Left ventricle myocardium inferior (tissue), 1 donor: ENCODE data around the gene NOS1. TPM values are rescaled to one million over a fixed set of nuclear protein-coding genes. Genes with fewer than 3 reads are reported as not detected.
"Not testable (repeated sequence)": the region's sequence is repeated elsewhere in the genome, so short reads cannot be mapped to it uniquely, and the experiment has no call there.

ENCODE experiments used
- DNase-seq: peaks from one replicate; pipeline ENCODE4 v3.0.0-alpha.2; 2020
- H3K27ac ChIP-seq: fragments of 200-600 bp; replicated peaks from 2 replicates; pipeline ENCODE4 v1.8.0; 2021
- H3K27me3 ChIP-seq: fragments of 200-600 bp; 2 replicates; pipeline ENCODE4 v1.8.0; 2021; ENCODE audit warnings: low read depth
- H3K36me3 ChIP-seq: fragments of 200-600 bp; 2 replicates; pipeline ENCODE4 v1.8.0; 2021
- H3K4me1 ChIP-seq: fragments of 200-600 bp; 2 replicates; pipeline ENCODE4 v1.8.0; 2021
- H3K4me3 ChIP-seq: fragments of 200-600 bp; 2 replicates; pipeline ENCODE4 v1.8.0; 2021; ENCODE audit warnings: mild to moderate bottlenecking, moderate library complexity
- H3K9me3 ChIP-seq: fragments of 200-600 bp; replicated peaks from 2 replicates; pipeline ENCODE4 v1.8.0; 2021
- intact Hi-C: fragments of 100-400 bp; cut with micrococcal nuclease; formaldehyde crosslinking; loops from one replicate; pipeline ENCODE4 v1.11.0; 2022
- total RNA-seq: library from RNA; stranded (reverse); fragmentation: NEBNext Ultra II Directional; extraction: Animal tissue kit (Norgen Biotek cat#: 25700); gene quantifications from one replicate; pipeline ENCODE4 v1.2.1, GENCODE V29; 2021
- TF ChIP-seq, protein P1 (sequence below): fragments of 200-600 bp; IDR thresholded peaks from 2 replicates; pipeline ENCODE4 v1.8.0; 2021; ENCODE audit warnings: antibody characterized with exemption, mild to moderate bottlenecking, borderline replicate concordance
- donor health status: DM: no; HTN: yes; CAD: no; lungs with severe emphysema.

NOS1 gene
- total RNA-seq, 1 donor from 2014 or later, result 0.22 TPM

GRCh38 chr12:117225179-117225578 is 136.2 kb downstream of the NOS1 start:
- no peak overlapping the region for H3K4me3 ChIP-seq
- intact Hi-C loops, result no loop called here
- H3K9me3 ChIP-seq, result no peaks in the 10 kb centered on the region
- no peaks in the 10 kb centered on the region for H3K36me3 ChIP-seq
- H3K27me3 ChIP-seq, result peaks cover 72% of the 10 kb centered on the region
- no peak overlapping the region for H3K27ac ChIP-seq
- TF ChIP-seq, protein P1, sequence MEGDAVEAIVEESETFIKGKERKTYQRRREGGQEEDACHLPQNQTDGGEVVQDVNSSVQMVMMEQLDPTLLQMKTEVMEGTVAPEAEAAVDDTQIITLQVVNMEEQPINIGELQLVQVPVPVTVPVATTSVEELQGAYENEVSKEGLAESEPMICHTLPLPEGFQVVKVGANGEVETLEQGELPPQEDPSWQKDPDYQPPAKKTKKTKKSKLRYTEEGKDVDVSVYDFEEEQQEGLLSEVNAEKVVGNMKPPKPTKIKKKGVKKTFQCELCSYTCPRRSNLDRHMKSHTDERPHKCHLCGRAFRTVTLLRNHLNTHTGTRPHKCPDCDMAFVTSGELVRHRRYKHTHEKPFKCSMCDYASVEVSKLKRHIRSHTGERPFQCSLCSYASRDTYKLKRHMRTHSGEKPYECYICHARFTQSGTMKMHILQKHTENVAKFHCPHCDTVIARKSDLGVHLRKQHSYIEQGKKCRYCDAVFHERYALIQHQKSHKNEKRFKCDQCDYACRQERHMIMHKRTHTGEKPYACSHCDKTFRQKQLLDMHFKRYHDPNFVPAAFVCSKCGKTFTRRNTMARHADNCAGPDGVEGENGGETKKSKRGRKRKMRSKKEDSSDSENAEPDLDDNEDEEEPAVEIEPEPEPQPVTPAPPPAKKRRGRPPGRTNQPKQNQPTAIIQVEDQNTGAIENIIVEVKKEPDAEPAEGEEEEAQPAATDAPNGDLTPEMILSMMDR, result no peak
- no peak for DNase-seq
- H3K4me1 ChIP-seq, result no peaks in the 10 kb centered on the region

DNA sequence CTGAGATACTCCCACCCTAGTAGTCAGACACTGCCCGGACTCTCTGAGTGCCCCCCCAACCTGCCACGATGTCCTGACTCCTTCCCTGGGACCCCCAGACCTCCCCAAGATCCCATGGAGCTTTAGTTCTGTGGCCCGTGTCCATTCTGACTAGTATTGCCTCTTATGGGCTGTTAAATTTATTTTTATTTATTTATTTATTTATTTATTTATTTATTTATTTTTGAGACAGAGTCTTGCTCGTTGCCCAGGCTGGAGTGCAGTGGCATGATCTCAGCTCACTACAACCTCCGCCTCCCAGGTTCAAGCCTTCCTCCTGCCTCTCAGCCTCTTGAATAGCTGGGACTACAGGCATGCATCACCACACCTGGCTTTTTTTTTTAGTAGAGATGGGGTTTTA is 140.5 kb downstream of the NOS1 start:
- H3K27me3 ChIP-seq, result peaks cover 72% of the 10 kb centered on the region
- H3K4me3 ChIP-seq, DNase-seq, H3K9me3 ChIP-seq, H3K4me1 ChIP-seq, H3K27ac ChIP-seq, H3K36me3 ChIP-seq, intact Hi-C loops: not testable (repeated sequence)

- Histone ChIP-seq H3K36me3 (no peaks in the 10 kb centered on the region), H3K27me3 (peaks cover 71% of the 10 kb centered on the region), H3K4me3 (no peak overlapping the region), H3K27ac (no peak overlapping the region), H3K9me3 (no peaks in the 10 kb centered on the region), H3K4me1 (no peaks in the 10 kb centered on the region)
- TF ChIP-seq, protein P1, result no peak
- no peak for DNase-seq
- intact Hi-C loops, result no loop called here
These were observed 143.3 kb downstream of the NOS1 start for GRCh38 chr12:117218149-117218548.

DNA sequence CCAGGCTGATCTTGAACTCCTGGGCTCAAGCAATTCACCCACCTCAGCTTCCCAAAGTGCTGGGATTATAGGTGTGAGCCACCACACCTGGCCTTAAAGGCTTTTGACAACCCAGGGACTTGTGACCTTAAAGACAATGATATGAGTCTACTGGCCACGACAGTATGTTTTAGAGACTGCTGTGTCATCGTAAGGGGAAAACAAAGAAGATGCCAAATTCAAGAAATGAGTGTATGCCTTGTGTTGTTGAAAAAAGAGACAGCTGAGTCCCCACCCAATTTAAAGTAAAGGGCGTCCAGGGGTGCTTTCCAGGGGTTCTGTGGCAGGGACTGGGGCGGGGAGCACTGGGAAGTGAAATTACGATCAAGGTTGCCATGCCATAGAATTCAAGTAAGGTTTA is 144.7 kb downstream of the NOS1 start:
- intact Hi-C loops, result no loop called here
- H3K27me3 ChIP-seq, result peaks cover 77% of the 10 kb centered on the region
- TF ChIP-seq, protein P1, result no peak

DNA sequence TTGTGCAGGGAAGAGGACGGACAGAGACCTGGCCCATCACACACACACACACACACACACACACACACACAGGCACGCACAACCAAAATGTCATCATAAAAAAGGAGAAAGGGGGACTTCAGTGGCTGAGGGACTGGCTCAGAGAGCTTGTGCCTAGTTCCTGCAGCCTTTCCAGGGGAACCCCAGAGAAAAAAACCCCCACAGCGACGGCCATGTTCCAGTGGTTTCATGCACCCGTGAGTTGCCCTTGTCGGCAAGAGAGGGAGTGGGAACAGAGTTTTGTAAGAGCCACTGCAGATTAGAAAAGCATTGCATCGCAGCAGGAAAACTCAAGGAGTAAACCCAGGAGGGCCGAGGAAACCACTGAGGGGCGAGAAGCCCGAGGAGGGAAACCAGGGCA is 146.6 kb downstream of the NOS1 start:
- no peak for DNase-seq
- H3K4me1 ChIP-seq, result no peaks in the 10 kb centered on the region
- TF ChIP-seq, protein P1, result no peak
- intact Hi-C loops, result loop anchor here (5.0 kb wide), 1 partner anchor 623 kb away; no protein-coding TSS in a partner anchor
- H3K4me3 ChIP-seq, result no peak overlapping the region
- H3K27me3 ChIP-seq, result peaks cover 76% of the 10 kb centered on the region
- H3K27ac ChIP-seq, result no peak overlapping the region
- no peaks in the 10 kb centered on the region for H3K36me3 ChIP-seq
- H3K9me3 ChIP-seq, result no peaks in the 10 kb centered on the region

More for the DNA sequence above, 144.7 kb downstream of the NOS1 start:
- no peaks in the 10 kb centered on the region for H3K36me3 ChIP-seq
- H3K4me1 ChIP-seq, result no peaks in the 10 kb centered on the region
- no peak overlapping the region for H3K27ac ChIP-seq
- H3K4me3 ChIP-seq, result no peak overlapping the region
- DNase-seq, result no peak
- H3K9me3 ChIP-seq, result no peaks in the 10 kb centered on the region

DNA sequence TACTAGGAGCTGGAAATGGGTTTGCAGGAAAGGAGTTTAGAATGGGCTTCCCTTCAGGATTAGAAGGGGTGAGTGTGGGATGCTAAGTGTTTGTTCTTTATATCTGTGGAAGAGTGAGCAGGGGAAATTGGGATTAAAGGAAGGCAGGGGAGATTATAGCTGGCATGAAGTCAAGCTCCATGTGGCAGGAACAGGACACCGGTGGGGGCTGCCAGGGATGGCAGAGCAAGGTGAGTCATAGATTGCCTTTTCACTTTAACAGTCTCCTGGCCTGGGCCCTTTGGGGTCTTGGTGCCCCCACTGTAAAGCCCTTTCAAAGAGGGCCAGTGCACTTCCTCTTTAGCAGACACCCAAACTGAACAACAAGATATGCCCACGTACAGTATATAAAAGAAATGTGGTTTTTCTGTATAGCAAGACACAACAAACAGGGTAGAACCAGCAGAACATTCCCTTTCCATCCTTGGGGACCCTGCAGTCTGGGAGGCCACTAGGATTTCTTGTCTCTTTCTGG is 148.1 kb downstream of the NOS1 start:
- H3K4me1 ChIP-seq, result no peaks in the 10 kb centered on the region
- H3K4me3 ChIP-seq, result no peak overlapping the region
- H3K9me3 ChIP-seq, result no peaks in the 10 kb centered on the region
- DNase-seq, result no peak
- TF ChIP-seq, protein P1, result no peak
- no peak overlapping the region for H3K27ac ChIP-seq
- peaks cover 76% of the 10 kb centered on the region for H3K27me3 ChIP-seq
- intact Hi-C loops, result loop anchor here (5.0 kb wide), 1 partner anchor 624 kb away; no protein-coding TSS in a partner anchor
- no peaks in the 10 kb centered on the region for H3K36me3 ChIP-seq
